NCI-H1436 treated with DMSO at 0.1 percent for 48 hours (cell line): ENCODE data around the gene NCKAP5.
A peak's percentile ranks its signal among the peaks of the same experiment; 100 is the strongest.

ENCODE experiments used
- DNase-seq: peaks from one replicate; lab custom pipeline; 2025; lab: John Stamatoyannopoulos, UW

Gene NCKAP5

DNA sequence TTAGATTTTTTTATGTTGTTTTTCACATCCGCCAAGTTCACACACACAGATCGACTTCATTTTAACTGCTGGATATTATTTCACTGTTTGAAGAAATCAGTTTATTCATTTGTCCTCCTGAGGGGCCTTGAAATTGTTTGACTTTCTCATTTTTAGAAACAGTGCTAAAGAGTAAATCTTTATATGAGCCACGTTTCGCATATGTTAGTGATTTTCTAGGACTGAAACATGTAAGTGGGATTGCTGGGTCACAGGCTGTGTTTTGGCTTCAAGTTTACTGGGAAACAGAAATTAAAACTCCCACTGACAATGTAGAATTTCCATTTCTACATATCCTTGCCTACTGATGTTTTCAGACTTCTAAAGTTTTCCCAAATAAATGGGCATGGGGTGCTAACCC lies 363.8 kb downstream of the NCKAP5 start:
- DNase-seq = no peak

DNA sequence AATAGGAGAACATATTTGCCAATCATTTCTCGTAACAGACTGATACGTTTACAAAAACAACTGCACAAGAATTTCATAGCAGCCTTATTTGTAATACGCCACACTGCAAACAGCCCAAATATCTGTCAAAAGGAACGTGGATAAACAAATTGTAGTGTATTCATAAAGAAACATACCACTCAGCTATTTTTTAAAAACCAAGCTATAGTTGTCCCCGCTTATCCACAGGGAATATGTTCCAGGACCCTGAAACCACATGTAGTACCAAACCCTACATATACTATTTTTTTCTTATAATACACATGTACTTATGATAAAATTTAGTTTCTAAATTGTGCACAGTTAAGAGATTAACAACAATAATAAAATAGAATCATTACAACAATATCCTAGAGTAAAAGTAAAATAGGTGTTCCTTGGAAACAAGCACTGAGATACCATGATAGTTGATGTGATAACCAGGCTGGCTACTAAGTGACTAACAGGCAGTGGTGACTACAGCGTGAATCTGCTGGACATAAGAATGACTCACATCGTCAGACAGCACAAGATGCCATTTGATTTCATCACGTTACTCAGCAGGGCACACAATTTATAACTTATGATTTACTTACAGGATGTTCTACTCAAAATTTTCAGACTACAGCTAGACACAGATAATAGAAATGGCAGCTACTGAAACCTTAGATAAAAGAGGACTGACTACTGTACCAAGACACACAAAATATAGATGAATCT lies 367.4 kb downstream of the NCKAP5 start:
- DNase-seq = no peak

DNA sequence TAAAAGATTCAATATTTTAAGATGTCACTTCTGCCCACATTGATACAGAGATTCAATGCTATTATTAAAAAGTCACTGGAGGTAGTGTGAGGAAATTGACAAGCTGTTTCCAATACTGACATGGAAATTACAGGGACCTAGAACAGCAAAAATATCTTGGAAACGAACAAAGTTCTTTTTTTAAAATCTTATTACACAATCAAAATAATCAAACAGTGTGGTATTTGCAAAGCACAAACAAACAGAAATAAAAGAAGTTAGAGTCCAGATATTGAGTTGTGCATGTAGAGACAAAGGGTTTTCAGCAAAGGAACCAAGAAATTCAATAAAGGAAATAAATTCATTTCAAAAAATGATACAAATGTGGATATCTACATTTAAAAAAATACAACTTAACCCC lies 369.6 kb downstream of the NCKAP5 start:
- no peak for DNase-seq

DNA sequence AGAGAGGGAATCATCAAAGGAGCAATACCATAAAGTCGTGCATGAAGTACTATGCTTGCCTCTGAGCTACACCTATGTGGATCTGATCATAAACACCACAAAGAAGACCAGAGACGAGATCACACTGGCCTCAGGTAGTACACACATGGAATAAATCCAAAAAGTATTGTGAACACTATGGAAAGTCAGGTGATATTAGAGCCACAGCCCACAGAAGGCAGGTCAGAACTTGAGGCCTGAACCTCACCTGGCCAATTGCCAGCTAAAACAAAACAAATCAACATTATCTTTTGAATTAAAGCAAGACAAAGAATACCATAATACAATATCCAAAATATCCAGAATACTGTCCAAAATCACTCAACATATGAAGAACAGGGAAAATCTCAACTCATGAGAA lies 371.1 kb downstream of the NCKAP5 start:
- no peak for DNase-seq

DNA sequence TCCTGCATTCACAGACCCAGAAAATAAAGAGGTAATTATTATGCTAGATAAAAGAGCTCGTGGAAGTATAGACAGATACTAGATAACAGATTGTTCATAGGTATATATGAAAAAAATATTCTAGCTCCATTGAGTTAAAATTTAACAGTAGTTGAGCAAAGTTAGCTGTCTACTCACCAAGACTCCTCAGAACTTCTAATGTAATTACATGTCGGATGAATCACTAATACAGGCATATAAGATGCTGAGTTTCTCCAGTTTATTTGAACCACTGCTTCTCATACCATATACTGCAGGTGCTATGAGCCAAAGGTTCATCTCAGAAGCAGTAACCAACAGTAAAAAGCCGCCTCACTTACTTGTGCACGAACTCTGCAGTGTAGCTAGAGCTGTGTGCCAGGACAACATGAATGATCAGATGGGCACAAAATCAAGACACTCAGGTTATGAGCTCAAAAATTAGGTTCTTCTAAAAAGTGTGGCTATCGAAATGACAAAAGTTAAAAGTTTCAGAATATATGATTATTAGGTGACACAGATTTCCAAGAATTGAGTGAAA lies 373.4 kb downstream of the NCKAP5 start:
- no peak for DNase-seq

DNA sequence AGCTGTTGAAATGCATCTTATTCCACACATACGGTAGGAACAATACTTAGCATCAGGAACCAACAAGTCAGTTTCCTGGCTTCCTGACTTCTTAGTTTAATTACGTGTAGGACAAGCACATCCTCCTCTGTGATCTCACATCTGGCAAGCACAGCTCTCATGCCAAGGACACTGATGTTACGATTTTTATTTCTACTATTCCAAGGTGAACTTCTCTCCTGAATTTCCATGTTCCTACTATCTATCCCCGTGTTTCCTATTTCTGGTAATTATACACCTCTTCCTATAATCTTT lies 374.0 kb downstream of the NCKAP5 start:
- no peak for DNase-seq

DNA sequence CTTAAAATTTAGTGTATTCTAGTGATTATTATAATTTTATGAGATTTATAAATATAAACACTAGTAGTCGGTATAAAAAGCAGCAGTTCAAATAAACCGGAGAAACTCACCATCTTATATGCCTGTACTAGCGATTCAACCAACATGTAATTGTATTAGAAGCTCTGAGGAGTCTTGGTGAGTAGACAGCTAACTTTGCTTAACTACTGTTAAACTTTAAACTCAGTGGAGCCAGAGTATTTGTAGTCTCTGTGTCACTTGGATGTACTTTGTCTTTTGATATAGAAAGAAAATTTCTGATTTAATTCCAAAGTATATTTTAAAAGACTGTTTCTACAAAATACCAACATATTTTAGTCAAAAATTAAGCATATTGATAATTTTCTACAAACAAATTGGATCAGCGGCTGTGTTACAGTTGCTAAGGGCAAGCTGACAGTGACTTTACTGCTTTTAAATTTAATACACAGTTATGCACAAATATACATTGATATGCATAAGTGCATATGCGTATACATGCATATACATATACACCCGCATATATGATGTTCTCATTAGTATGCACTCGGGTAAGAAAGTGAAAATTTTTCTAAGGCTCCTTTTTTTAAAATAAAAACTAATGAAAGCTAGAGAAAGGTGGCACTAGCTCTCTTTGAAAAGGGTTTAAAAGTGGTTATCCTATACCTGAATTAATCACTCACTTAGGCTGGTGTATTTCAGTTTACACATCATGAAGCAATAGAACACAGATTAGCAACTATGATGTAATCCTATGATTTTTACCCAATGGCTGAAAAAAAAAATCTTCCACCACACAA lies 374.5 kb downstream of the NCKAP5 start:
- no peak for DNase-seq

DNA sequence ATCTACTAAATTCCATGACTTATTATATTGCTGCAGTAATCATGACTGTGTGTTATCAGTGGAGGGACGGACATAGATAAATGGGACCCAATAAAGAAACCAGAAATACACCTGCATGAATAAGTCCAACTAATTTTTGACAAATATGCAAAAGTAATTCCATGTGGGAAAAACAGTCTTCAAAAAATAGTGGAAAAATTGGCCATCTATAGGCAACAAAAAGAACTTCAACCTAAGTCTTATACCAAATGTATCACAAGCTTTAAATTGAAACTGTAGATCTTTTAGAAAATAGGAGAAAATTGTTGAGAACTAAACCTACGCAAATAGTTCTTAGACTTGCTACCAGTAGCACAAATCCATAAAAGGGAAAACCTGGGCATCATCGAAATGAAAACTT lies 376.2 kb downstream of the NCKAP5 start:
- DNase-seq = no peak

DNA sequence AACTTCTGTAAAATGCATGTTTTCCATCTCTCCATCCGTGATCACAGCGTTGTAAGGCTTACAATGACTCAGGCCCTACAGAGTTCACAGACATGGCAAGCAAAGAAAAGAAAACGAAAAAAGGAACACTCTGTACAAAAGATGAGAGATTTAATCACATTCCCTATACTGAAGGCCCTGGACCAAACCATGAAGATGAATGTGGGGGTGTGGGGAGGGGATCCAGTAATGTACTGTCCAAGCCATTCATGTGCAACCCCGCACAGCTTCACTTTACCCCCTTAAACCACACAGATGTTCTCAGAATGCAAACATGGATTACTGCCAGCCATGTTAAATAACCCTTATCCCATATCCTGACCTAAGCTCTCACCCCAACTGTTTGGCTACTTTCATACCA lies 391.1 kb downstream of the NCKAP5 start:
- no peak for DNase-seq

DNA sequence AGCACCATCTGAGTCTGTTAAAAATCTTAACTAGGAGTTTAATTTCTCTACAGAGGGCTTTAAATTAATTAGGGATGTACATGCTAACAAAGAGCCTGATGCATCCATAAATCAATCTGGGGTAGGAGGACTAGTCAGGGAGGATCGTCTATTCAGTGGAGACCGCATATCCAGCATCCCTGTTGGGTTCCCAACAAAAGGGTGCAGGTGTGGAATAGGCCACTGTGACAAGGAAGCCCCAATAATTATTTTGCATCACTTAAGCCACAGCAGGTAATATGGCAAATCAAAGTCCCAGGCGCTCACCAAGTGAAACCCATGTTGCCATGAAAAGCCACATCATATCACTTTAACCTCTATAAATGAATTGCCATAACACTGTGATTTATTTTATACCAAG lies 392.3 kb downstream of the NCKAP5 start:
- DNase-seq = no peak

DNA sequence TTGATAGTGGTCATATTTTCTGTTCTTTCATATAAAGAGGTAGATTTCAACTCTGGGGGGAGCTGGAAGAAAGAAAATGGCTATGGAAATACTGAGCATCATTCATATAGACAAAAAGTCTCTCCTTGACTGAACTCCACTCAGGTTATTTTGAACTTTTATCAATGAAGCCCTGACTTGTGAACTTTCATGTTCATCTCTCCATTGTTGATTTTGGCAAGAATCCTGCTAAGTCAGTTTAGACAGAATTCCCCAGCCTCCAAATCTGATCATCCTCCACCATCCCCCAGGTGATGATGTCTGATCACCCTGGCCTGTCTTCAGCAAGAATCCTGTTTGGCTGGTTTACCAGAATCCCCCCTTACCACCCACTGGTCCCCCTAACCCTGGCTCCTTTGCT lies 395.0 kb downstream of the NCKAP5 start:
- no peak for DNase-seq

DNA sequence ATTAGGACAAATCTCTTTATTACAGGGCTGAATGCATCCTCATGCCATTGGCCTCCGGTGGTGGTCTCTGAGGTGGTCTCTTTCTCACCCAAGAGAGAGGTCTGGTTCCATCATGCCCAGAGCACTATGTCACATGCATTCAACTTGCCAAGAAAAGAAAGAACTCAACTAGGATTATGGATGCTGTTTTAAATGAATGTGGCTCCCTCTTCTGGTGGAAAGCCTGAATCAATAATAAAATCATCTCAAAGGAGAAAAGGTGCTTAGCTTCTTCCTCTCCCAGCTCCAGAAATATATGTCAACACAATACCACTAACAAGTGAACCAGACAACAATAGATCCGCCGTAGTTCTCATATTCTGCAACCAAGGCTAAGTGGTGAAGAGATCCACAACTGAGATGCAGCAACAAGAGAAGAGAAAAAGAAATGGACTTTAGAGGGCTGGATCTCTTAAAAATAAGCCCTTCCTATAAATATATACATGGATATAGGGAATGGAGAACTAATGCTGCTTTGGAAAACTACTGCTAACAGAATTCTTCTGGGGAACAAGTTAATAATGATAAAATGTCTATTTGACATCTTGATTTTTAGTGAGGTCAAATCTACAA lies 396.8 kb downstream of the NCKAP5 start:
- peak; percentile 66 for DNase-seq

DNA sequence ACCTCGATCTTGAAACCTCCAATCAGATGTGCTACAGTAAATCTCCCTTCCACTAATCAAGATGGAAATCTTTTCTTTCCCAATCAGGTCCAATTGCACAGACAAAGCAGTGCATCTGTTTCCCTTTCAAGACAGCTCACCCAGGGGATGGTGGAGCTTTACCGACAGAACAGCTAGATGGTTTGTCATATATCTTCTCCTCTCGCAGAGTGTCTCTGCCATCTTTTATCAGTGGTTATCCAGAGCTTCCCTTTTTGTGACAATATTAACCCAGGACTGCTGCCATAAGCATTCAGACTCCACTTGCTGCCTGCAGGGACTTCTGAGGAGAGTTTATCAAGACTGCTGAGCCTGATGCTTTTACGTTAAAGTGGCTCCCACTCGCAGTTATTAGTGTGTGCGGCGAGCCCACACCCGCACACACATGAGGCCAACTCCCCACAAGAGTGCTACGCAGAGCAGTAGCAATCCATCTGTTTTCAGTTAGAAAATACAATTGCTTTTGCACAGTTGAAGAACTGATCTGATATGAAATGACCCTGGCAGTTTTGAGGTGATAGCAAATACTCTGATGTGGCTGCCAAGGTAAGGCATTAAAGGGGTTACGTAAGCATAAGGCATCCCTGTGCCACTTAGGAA lies 398.9 kb downstream of the NCKAP5 start:
- DNase-seq = no peak

DNA sequence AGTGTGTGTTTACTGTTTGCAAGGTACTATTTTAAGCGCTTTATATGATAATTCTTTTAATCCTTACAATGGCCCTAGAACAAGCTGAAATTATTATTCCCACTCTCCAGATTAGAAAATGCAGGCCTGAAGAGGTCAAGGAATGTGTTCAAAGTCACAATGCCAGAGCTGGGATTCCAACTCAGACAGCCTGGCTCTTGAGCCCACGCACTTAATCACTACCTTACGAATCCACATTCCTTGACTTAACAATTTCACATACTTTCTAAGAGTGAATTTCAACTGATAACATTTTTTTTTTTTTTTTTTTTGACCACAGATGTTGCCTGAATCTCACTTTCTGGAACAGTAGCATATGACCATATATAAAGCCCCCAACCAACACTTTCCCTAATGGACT lies 400.3 kb downstream of the NCKAP5 start:
- DNase-seq = no peak

DNA sequence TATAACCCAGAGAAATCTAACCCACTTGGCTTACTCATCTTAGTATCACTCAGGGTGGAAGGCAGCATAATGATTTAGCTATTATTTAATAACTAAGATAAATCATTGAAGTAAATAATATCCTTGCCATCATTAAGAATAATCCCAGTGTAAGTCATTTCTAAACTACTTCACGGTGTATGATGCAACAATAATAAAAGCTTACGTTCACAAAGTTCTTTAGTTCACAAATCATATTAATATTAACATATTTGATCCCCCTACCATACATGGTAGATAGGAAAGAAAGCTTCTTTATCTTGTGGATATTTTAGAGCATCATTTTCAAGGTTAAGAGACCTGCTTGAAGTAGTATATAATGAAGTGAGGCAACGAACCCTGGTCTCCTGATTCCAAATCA lies 401.0 kb downstream of the NCKAP5 start:
- no peak for DNase-seq

DNA sequence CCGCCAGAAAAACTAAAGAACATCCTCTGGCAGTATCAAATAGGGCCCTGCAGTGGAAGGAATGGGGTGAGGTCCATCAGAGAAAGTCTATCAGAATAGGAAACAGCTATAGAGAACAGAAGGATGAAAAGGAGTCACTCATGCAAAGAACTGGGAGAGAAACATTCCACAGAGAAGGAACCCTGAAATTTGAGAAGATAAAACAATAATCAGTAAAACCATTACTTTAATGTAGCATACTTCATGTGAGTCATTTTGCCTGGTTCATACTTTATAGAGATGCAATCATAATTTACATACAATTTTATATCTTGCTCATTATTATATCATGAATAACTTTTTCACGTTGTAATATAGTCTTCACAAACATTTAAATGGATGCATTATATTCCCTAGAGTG lies 402.2 kb downstream of the NCKAP5 start:
- DNase-seq = no peak

DNA sequence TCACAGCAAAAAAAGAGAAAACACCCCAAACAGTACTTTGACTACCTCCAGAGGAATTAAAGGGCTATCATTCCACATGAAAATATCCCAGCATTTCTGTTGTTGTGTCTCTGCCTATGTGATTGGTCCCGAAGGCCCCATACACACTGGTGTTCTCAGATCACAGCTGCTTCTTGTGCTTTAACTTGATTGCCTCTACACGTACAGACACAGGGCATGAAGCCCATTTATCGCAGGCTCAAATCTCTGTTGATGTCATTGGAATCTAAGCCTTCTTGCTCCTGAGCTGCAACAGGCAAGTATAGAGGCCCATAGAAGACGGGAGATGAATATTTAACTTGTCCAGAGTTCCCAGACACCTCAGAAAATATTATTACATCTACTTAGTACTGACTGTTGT lies 405.2 kb downstream of the NCKAP5 start:
- no peak for DNase-seq

DNA sequence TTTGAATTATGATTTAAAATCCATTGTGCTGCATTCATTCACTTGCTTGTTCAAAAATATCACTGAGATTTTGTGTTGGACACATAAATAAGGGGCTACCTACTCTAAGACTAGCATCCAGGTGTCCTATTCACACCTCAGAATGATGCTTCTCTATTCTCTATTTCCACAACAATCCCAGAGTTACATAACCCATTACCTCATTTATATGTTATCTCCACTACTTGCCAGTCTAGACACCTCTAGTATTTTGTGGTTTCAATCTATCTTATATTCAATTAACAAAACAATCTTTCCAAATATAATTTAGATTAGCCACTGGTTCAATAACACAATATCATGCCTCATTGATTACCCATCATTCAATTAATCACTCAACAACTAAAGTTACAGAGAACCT lies 409.8 kb downstream of the NCKAP5 start:
- DNase-seq = no peak

DNA sequence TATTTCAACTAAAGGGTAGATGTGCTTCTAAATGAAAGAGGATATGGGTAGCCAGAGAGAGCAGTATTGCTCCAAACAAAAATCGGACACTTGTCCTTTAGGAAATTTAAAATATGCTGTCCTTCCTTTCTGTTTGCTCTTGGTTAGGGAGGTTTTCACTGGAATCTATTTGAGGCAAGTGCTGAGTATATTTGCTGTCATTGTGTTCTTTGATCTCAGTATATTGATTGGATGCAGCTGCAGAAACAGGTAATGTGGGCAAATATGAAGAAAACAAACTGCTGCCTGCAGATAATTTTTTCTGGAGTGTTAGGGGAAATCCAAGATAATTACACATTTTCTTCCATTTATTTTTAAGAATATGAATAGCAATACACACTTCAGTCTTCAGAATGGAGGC lies 410.2 kb downstream of the NCKAP5 start:
- DNase-seq = no peak

DNA sequence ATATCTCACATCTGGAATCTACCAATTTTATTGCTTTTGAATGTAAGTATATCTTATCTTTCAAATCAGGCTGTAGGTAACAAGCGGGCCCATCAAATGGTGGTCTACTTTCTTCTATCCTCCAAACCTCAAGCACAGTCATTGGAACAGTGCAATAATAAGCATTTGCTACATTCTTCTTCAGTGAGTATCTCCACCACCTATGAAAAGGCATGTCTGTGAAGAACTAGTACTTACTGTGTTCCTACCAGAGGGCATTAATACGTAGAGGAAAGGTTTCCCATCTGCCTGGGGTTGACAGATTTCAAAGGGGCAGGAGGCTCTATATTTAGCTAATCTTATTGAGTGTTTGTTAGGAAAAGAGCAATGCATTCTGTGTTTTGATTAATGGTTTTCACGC lies 411.1 kb downstream of the NCKAP5 start:
- DNase-seq = no peak

DNA sequence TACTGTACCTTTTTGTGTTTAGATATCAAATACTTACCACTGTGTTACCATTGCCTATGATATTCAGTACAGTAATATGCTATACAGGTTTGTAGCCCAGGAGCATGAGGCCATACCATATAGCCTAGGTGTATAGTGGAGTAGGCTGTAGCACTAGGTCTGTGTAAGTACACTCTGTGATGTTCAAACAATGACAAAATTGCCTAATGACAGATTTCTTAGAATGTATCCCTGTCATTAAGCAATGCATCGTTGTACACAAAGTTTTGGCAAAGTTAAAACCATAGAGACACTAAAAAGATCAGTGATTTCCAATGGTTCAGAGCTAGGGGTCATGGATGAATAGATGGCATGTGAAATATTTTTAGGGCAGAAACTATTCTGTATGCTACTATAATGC lies 415.5 kb downstream of the NCKAP5 start:
- no peak for DNase-seq

DNA sequence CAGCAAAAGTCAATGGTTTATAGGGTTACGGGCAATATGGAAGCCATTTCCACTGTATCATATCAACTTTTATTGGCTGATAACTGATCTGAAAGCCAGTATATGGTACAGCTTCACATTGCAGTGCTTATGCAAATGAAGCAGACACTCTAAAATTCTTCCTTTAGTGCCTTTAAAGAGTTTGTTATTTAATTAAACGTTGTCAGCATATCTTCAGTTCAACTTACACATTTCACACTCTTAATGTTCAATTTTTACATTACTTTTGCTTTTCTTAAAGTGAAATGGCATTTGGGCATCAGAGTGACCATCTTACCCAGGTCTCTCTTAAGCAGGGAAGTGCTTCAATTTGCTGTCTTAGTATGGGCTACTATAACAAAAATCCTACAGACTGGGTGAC lies 420.1 kb downstream of the NCKAP5 start:
- no peak for DNase-seq

DNA sequence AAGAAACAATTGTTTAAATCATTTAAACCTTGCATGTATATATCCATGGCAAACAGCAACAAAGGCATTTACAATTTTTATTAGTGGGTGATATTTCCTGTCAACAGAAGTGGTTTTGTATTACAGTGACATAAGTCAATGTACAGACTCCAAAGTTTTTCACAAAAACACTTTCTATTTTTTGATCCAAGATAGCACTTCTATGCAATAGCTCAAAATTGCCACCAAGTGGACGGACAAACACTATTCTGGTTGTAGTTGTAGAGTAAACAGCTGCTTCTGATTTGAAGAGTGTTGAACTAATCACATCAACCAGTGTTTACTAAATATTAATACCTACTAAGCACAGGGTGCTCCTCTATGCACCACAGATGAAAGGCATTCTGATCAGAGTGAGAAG lies 421.4 kb downstream of the NCKAP5 start:
- DNase-seq = no peak
